Esophagus muscularis mucosa (tissue), 4 donors: ENCODE data around the gene PON1. TPM values are rescaled to one million over a fixed set of nuclear protein-coding genes. Genes with fewer than 3 reads are reported as not detected.
A peak's percentile ranks its signal among the peaks of the same experiment; 100 is the strongest.

ENCODE experiments used
- DNase-seq: peaks from one replicate; pipeline ENCODE4 v3.0.0-alpha.2; 2017; ENCODE audit errors: extremely low spot score
- H3K27ac ChIP-seq, 4 donors: fragments of 200-600 bp; sonication (generic); replicated peaks in 1 of 4; 1 replicate in 3 of 4; 2 replicates in 1 of 4; pipeline ENCODE4 v1.5.1; 2016 to 2019; ENCODE audit warnings: mild to moderate bottlenecking in 1 of 4
- H3K27me3 ChIP-seq, 4 donors: fragments of 200-600 bp; sonication (generic); one replicate each; pipeline versions ENCODE4 v1.5.1 to v1.6.0; 2016 to 2019
- H3K36me3 ChIP-seq, 4 donors: fragments of 200-600 bp; sonication (generic); one replicate each; pipeline ENCODE4 v1.5.1; 2016 to 2019
- H3K4me1 ChIP-seq, 4 donors: fragments of 200-600 bp; sonication (generic); one replicate each; pipeline ENCODE4 v1.5.1; 2016 to 2019
- H3K4me3 ChIP-seq, 4 donors: fragments of 200-600 bp; sonication (generic); 1 replicate in 2 of 4; 2 replicates in 2 of 4; pipeline ENCODE4 v1.5.1; 2016 to 2019; ENCODE audit warnings: mild to moderate bottlenecking in 4 of 4, moderate library complexity in 1 of 4
- H3K9me3 ChIP-seq, 4 donors: fragments of 200-600 bp; sonication (generic); 1 replicate in 3 of 4; 2 replicates in 1 of 4; pipeline ENCODE4 v1.5.1; 2016 to 2019
- EP300 ChIP-seq: sonication (generic); formaldehyde crosslinking; IDR thresholded peaks from one replicate; pipeline ENCODE4 v1.6.1; 2017; ENCODE audit warnings: antibody characterized with exemption
- POLR2A ChIP-seq: fragments of 450-650 bp; IDR thresholded peaks from one replicate; pipeline ENCODE4 v1.6.1; 2017; ENCODE audit warnings: antibody characterized with exemption, moderate library complexity, mild to moderate bottlenecking, low read depth
- POLR2AphosphoS5 ChIP-seq, 2 donors: sonication (generic); formaldehyde crosslinking; IDR thresholded peaks; one replicate each; pipeline ENCODE4 v1.6.1; 2017; ENCODE audit warnings: antibody characterized with exemption in 2 of 2
- WGBS: methylation state at CpG from one replicate; pipeline ENCODE4 v1.1.5; 2018; 5-methylcytosine and 5-hydroxymethylcytosine counted together
- intact Hi-C: fragments of 100-400 bp; cut with DNase I; formaldehyde crosslinking; loops from one replicate; pipeline ENCODE4 v1.15.1; 2023
- total RNA-seq, 4 donors: library from RNA; depleted of rRNA; stranded (reverse); fragments of >200 nt; gene quantifications; one replicate each; pipeline versions ENCODE4 v1.1.0 to v1.2.1, GENCODE V29; 2016
- TF ChIP-seq, protein P1 (sequence below), 3 experiments: fragments of 200-600 bp in 2 of 3; fragments of 450-650 bp in 1 of 3; sonication (generic) in 2 of 3; IDR thresholded peaks; one replicate each; pipeline ENCODE4 v1.5.1; 2017 to 2019; ENCODE audit warnings: antibody characterized with exemption in 3 of 3, mild to moderate bottlenecking in 2 of 3, moderate library complexity in 1 of 3

PON1 gene
- total RNA-seq, 4 donors from 2014 or later: not detected

DNA sequence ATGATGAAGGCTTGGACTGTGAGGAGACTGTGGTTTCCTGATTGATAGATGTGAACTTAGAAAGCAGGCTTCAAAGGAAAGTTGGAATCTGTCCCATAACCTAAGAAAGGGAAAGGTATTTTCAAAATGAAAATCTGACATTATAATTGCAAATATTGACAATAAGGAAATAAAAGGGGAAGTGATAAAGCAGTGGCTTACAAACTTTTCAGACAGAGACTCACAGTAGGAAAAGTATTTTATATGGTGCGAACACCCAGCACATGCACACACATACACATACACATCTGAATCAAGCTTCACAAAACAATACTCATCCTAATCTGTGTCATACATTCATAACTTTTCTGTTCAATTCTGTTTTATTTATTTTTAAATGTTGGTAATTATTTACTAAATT lies 4.8 kb downstream of the PON1 start:
- Histone ChIP-seq H3K4me1 (no peaks in the 10 kb centered on the region), H3K27me3 (peaks cover 0 to 10% (median 0%) of the 10 kb centered on the region in 4 donors), H3K27ac (no peak overlapping the region), H3K9me3 (no peaks in the 10 kb centered on the region), H3K36me3 (no peaks in the 10 kb centered on the region), H3K4me3 (no peak overlapping the region)
- intact Hi-C loops: no loop called here
- TF ChIP-seq POLR2AphosphoS5 (IDR thresholded peaks at IDR 0.05): no peak
- peak; percentile 42 for DNase-seq
- 97% methylated on average over 1 of the region's 1 CpG for WGBS

DNA sequence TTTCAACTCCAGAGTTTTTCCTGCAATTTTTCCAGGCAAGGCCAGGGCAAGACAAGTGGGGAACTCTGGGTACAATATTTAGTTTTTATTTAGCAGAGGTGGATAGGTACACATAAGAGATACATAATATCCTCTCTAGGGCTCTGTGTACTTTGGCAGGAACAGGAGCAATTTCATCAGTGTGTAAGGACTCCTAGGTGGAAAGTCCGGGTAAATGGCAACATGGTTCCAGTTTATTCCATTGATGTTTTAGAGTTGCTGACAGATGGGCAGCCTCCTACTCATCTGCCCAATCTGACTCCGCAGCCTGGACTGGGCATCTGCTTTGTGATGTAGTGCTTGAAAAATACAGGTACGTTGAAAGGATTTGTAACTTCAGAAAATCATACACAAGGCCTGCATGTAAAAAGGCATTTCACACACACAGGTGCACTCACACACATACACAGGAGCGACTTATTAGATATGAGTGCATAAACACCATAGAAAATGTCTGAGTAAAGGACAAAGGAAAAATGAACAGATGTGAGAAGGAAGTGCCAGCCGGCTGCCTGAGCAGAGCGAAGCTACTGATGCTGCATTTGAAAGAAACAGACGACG lies 5.7 kb downstream of the PON1 start:
- Histone ChIP-seq H3K27me3 (peaks cover 0 to under 1% (median 0%) of the 10 kb centered on the region in 4 donors), H3K9me3 (no peaks in the 10 kb centered on the region), H3K27ac (no peak overlapping the region), H3K4me1 (no peaks in the 10 kb centered on the region), H3K4me3 (no peak overlapping the region), H3K36me3 (no peaks in the 10 kb centered on the region)
- DNase-seq: peak; percentile 68
- 86% methylated on average over 8 of the region's 8 CpGs for WGBS
- intact Hi-C loops: no loop called here
- TF ChIP-seq, protein P1, sequence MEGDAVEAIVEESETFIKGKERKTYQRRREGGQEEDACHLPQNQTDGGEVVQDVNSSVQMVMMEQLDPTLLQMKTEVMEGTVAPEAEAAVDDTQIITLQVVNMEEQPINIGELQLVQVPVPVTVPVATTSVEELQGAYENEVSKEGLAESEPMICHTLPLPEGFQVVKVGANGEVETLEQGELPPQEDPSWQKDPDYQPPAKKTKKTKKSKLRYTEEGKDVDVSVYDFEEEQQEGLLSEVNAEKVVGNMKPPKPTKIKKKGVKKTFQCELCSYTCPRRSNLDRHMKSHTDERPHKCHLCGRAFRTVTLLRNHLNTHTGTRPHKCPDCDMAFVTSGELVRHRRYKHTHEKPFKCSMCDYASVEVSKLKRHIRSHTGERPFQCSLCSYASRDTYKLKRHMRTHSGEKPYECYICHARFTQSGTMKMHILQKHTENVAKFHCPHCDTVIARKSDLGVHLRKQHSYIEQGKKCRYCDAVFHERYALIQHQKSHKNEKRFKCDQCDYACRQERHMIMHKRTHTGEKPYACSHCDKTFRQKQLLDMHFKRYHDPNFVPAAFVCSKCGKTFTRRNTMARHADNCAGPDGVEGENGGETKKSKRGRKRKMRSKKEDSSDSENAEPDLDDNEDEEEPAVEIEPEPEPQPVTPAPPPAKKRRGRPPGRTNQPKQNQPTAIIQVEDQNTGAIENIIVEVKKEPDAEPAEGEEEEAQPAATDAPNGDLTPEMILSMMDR (IDR thresholded peaks at IDR 0.05): no peak
- TF ChIP-seq POLR2AphosphoS5 (IDR thresholded peaks at IDR 0.05) (no peak), POLR2A (no peak), EP300 (no peak)

DNA sequence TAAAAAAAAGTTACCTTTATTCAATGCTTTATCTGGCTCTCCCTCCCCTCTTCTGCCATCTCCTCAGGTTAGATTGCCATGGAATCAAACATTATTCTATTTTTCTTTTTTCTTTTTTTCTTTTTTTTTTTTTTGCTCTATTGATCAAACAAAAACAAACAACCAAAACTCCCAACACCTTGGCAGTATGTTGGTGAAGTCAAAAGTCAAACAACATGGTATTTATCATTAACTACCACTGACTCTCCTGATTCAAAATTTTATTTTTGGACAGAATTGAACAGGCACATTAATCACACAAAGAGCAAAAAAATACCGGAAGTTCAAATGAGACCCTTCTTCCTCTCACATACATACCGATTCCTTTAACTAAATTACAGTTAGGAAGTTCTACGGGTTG lies 6.4 kb downstream of the PON1 start:
- no peak for DNase-seq
- Histone ChIP-seq H3K4me3 (no peak overlapping the region), H3K9me3 (no peaks in the 10 kb centered on the region), H3K36me3 (no peaks in the 10 kb centered on the region), H3K27ac (no peak overlapping the region), H3K27me3 (no peaks in the 10 kb centered on the region), H3K4me1 (no peaks in the 10 kb centered on the region)
- TF ChIP-seq POLR2AphosphoS5 (IDR thresholded peaks at IDR 0.05) (no peak), EP300 (no peak), POLR2A (no peak)
- TF ChIP-seq, protein P1 (IDR thresholded peaks at IDR 0.05): no peak
- intact Hi-C loops: no loop called here
- WGBS: 64% methylated on average over 3 of the region's 3 CpGs

DNA sequence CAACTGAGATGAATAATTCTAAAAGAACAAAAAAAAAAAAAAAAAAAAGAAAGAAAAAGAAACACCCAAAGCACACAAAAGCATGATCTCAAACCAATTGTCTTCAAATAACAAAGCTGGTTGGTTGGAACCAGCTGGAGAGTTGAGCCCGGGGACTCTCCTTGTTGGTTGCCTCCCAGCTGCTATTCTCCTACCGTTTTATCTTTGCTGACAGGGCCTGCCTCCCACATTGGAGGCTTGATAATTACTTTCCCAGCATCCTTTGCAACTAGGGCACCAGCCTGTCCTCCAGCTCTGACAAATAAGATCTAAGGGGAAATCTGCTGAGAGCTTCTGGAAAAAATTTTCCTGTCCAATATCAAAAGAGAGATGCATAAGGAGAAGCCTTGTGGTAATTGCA lies 6.8 kb downstream of the PON1 start:
- Histone ChIP-seq H3K27ac (no peak overlapping the region), H3K36me3 (no peaks in the 10 kb centered on the region), H3K9me3 (no peaks in the 10 kb centered on the region), H3K27me3 (no peaks in the 10 kb centered on the region), H3K4me3 (no peak overlapping the region), H3K4me1 (no peaks in the 10 kb centered on the region)
- TF ChIP-seq, protein P1 (IDR thresholded peaks at IDR 0.05): no peak
- TF ChIP-seq POLR2A: no peak
- 42% methylated on average over 2 of the region's 2 CpGs for WGBS
- peak; percentile 57 for DNase-seq
- intact Hi-C loops: no loop called here

DNA sequence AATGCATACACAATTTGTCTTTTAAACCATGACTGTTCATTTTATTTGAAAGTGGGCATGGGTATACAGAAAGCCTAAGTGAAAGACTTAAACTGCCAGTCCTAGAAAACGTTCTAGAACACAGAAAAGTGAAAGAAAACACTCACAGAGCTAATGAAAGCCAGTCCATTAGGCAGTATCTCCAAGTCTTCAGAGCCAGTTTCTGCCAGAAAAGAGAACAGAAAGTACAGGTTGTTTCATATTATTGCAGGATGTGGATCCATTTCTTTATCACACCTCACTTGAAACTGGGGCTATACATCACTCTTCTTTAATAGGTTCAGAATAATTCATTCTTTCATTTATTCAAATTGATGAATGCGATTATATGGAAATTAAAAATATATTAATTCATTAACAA lies 7.7 kb downstream of the PON1 start:
- Histone ChIP-seq H3K36me3 (no peaks in the 10 kb centered on the region), H3K27ac (no peak overlapping the region), H3K27me3 (no peaks in the 10 kb centered on the region), H3K9me3 (no peaks in the 10 kb centered on the region), H3K4me1 (no peaks in the 10 kb centered on the region), H3K4me3 (no peak overlapping the region)
- TF ChIP-seq, protein P1 (IDR thresholded peaks at IDR 0.05): no peak
- TF ChIP-seq POLR2A (no peak), POLR2AphosphoS5 (IDR thresholded peaks at IDR 0.05) (no peak), EP300 (no peak)
- DNase-seq: no peak
- intact Hi-C loops: no loop called here
- WGBS: 70% methylated on average over 2 of the region's 2 CpGs
